IMR-90 (cell line): ENCODE data around the gene EPB41L5. TPM values are rescaled to one million over a fixed set of nuclear protein-coding genes. Genes with fewer than 3 reads are reported as not detected.
"Not testable (repeated sequence)": the region's sequence is repeated elsewhere in the genome, so short reads cannot be mapped to it uniquely, and the experiment has no call there.

ENCODE experiments used
- ATAC-seq: fragments of 200-7000 bp; cut with Tn5 transposase; 2 replicates; pipeline ENCODE4 v1.9.1; 2020; ENCODE audit warnings: low read depth, mild to moderate bottlenecking, moderate library complexity
- BruUV-seq: library from RNA; stranded (reverse); fragments of 400-500 nt; replicated peaks from 2 replicates; lab custom pipeline; 2021; lab: Mats Ljungman, UMichigan
- CTCF ChIA-PET: fragments of 300-600 bp; formaldehyde crosslinking; extraction: SDS; loops from one replicate; lab custom pipeline; 2021; ENCODE audit warnings: antibody characterized with exemption; lab: Yijun Ruan, JAX
- POLR2A ChIA-PET: fragments of 300-600 bp; sonication (Branson Sonifier 250); formaldehyde crosslinking; loops from one replicate; lab custom pipeline; 2022; ENCODE audit warnings: antibody characterized with exemption; ENCODE audit not compliant: unreplicated experiment; lab: Charles Lee
- DNase-seq: peaks from one replicate; pipeline ENCODE4 v3.0.0; 2013
- H2AFZ ChIP-seq: replicated peaks from 2 replicates; pipeline ENCODE3; 2013; ENCODE audit warnings: low read length, mild to moderate bottlenecking; ENCODE audit not compliant: poor library complexity
- H2AK5ac ChIP-seq: 2 replicates; pipeline ENCODE4 v1.6.1; 2013; ENCODE audit warnings: low read depth, low read length, inconsistent platforms
- H2AK9ac ChIP-seq: replicated peaks from 2 replicates; pipeline ENCODE3; 2013; ENCODE audit warnings: mild to moderate bottlenecking, low read depth, low read length, moderate library complexity; ENCODE audit not compliant: poor library complexity
- H2BK120ac ChIP-seq: 2 replicates; pipeline ENCODE4 v1.6.1; 2013; ENCODE audit warnings: low read depth, low read length, inconsistent platforms
- H2BK15ac ChIP-seq: 3 replicates; pipeline ENCODE4 v1.6.1; 2013; ENCODE audit warnings: low read depth, low read length, inconsistent platforms
- H2BK20ac ChIP-seq: 2 replicates; pipeline ENCODE4 v1.6.1; 2013; ENCODE audit warnings: low read depth, mild to moderate bottlenecking, inconsistent platforms, low read length, moderate library complexity
- H2BK5ac ChIP-seq: 2 replicates; pipeline ENCODE4 v1.6.1; 2013; ENCODE audit warnings: mild to moderate bottlenecking, low read depth, low read length, inconsistent platforms; ENCODE audit not compliant: poor library complexity, severe bottlenecking
- H3K14ac ChIP-seq: replicated peaks from 2 replicates; pipeline ENCODE4 v1.6.1; 2013; ENCODE audit warnings: low read depth, low read length, inconsistent platforms
- H3K18ac ChIP-seq: 2 replicates; pipeline ENCODE4 v1.6.1; 2013; ENCODE audit warnings: low read depth, low read length, control low read depth
- H3K23ac ChIP-seq: 2 replicates; pipeline ENCODE4 v1.6.1; 2013; ENCODE audit warnings: low read depth, low read length, inconsistent platforms
- H3K27ac ChIP-seq: 2 replicates; pipeline ENCODE4 v1.5.1; 2013; ENCODE audit warnings: mild to moderate bottlenecking, control low read depth, low read length; ENCODE audit not compliant: insufficient read depth
- H3K27me3 ChIP-seq: 2 replicates; pipeline ENCODE4 v1.6.1; 2013; ENCODE audit warnings: low read length; ENCODE audit not compliant: control insufficient read depth, insufficient read depth
- H3K36me3 ChIP-seq: 2 replicates; pipeline ENCODE4 v1.6.1; 2013; ENCODE audit warnings: low read length, mixed read lengths; ENCODE audit not compliant: control insufficient read depth, insufficient read depth
- H3K4ac ChIP-seq: 2 replicates; pipeline ENCODE4 v1.6.1; 2013; ENCODE audit warnings: low read depth, low read length, inconsistent platforms
- H3K4me1 ChIP-seq: 2 replicates; pipeline ENCODE4 v1.6.1; 2013; ENCODE audit warnings: low read length, mixed read lengths; ENCODE audit not compliant: control insufficient read depth, insufficient read depth
- H3K4me2 ChIP-seq: 2 replicates; pipeline ENCODE4 v1.6.1; 2013; ENCODE audit warnings: low read depth, mild to moderate bottlenecking, control low read depth, low read length, moderate library complexity
- H3K4me3 ChIP-seq: 2 replicates; pipeline ENCODE4 v1.5.1; 2013; ENCODE audit warnings: low read depth, mild to moderate bottlenecking, control low read depth, low read length, moderate library complexity; ENCODE audit not compliant: insufficient read depth
- H3K56ac ChIP-seq: 2 replicates; pipeline ENCODE4 v1.6.1; 2013; ENCODE audit warnings: low read length, inconsistent platforms; ENCODE audit not compliant: insufficient read depth; ENCODE audit errors: extremely low read depth
- H3K79me1 ChIP-seq, 2 experiments: 2 replicates each; pipeline ENCODE4 v1.6.1; 2013; ENCODE audit warnings: low read length in 2 of 2, inconsistent platforms in 1 of 2, low read depth in 1 of 2
- H3K9ac ChIP-seq: 2 replicates; pipeline ENCODE4 v1.6.1; 2013; ENCODE audit warnings: low read depth, low read length, control low read depth
- H3K9me1 ChIP-seq: 2 replicates; pipeline ENCODE4 v1.6.1; 2013; ENCODE audit warnings: low read length, inconsistent platforms; ENCODE audit not compliant: insufficient read depth
- H3K9me3 ChIP-seq: 2 replicates; pipeline ENCODE4 v1.6.1; 2013; ENCODE audit warnings: low read length; ENCODE audit not compliant: control insufficient read depth, insufficient read depth
- H4K20me1 ChIP-seq: 2 replicates; pipeline ENCODE4 v1.6.1; 2013; ENCODE audit warnings: low read length, inconsistent platforms; ENCODE audit not compliant: insufficient read depth
- H4K5ac ChIP-seq: 2 replicates; pipeline ENCODE4 v1.6.1; 2013; ENCODE audit warnings: mild to moderate bottlenecking, low read depth, low read length, control low read depth
- H4K8ac ChIP-seq, 2 experiments: 2 replicates each; pipeline ENCODE4 v1.6.1; 2013; ENCODE audit warnings: low read depth in 2 of 2, low read length in 2 of 2, control low read depth in 1 of 2, inconsistent platforms in 1 of 2
- H4K91ac ChIP-seq: 2 replicates; pipeline ENCODE4 v1.6.1; 2013; ENCODE audit warnings: low read depth, low read length, inconsistent platforms; ENCODE audit not compliant: insufficient read depth
- MAFK ChIP-seq: IDR thresholded peaks from 2 replicates; pipeline ENCODE4 v1.6.1; 2012; ENCODE audit warnings: low read depth, low read length, improper control_type of control experiment
- WGBS, 2 experiments: methylation state at CpG; one replicate each; pipeline versions ENCODE4 v1.1.5 to v1.1.7; 2013; ENCODE audit warnings: missing lambda C conversion rate in 2 of 2; ENCODE audit not compliant: insufficient read length in 1 of 2; ENCODE audit errors: extremely low coverage in 2 of 2; 5-methylcytosine and 5-hydroxymethylcytosine counted together
- dilution Hi-C: fragments of 300-500 bp; cut with HindIII; formaldehyde crosslinking; loops from one replicate; pipeline ENCODE4 v1.14.3; 2018; ENCODE audit warnings: low sequenced_read_pairs; ENCODE audit not compliant: unreplicated experiment
- in situ Hi-C: fragments of 300-500 bp; cut with MboI; formaldehyde crosslinking; loops from 3 replicates; pipeline ENCODE4 v1.14.3; 2019; ENCODE audit warnings: low sequenced_read_pairs, inconsistent platforms, mixed read lengths
- intact Hi-C: fragments of 100-400 bp; cut with micrococcal nuclease; formaldehyde crosslinking; loops from 2 replicates; pipeline ENCODE4 v1.10.0; 2022
- polyA plus RNA-seq, 3 experiments: library from polyadenylated mRNA; depleted of rRNA; stranded (reverse); fragments of >200 nt; gene quantifications; 2 replicates each; pipeline ENCODE4 v1.2.3, GENCODE V29; 2012; ENCODE audit warnings: low replicate concordance in 1 of 3
- total RNA-seq: library from RNA; depleted of rRNA; stranded (reverse); fragments of >200 nt; gene quantifications from 2 replicates; pipeline ENCODE4 v1.2.3, GENCODE V29; 2012

EPB41L5 gene
- total and polyA plus RNA-seq, 2 of the 4 experiments (the other 2 are of a cell fraction): 5.1 to 10.6 TPM

GRCh38 chr2:120022505-120022904, 9.6 kb downstream of the EPB41L5 start:
- H3K18ac ChIP-seq, H3K4ac ChIP-seq, in situ Hi-C loops, H4K8ac ChIP-seq, H4K20me1 ChIP-seq, ATAC-seq, H3K4me1 ChIP-seq, H2BK5ac ChIP-seq, H3K56ac ChIP-seq, H3K36me3 ChIP-seq, H3K27ac ChIP-seq, H2AFZ ChIP-seq, H3K23ac ChIP-seq, H3K4me3 ChIP-seq, H3K9me3 ChIP-seq, H3K14ac ChIP-seq, H3K9ac ChIP-seq, H3K4me2 ChIP-seq, POLR2A ChIA-PET, H3K9me1 ChIP-seq, dilution Hi-C loops, H2BK15ac ChIP-seq, H3K27me3 ChIP-seq, DNase-seq, H4K5ac ChIP-seq, CTCF ChIA-PET, H2BK20ac ChIP-seq, H2BK120ac ChIP-seq, BruUV-seq, intact Hi-C loops, H2AK9ac ChIP-seq, H4K91ac ChIP-seq, H2AK5ac ChIP-seq: not testable (repeated sequence)
- H3K79me1 ChIP-seq: peaks cover 11 to 16% of the 10 kb centered on the region in 2 experiments
- no CpG with 5 or more reads among the region's 1 CpG for WGBS, 2 experiments
- TF ChIP-seq MAFK: peak; percentile 67
